ENCODE results near the gene CCDC85C.

GRCh38 chr14:99633141-99633540, 29.1 kb upstream of the CCDC85C start:
- TF ChIP-seq RCOR1 (conservative IDR thresholded peaks at IDR 0.05; ENCODE audit: low read depth, low read length) (no peak), EZH2 (IDR thresholded peaks at IDR 0.05; ENCODE audit: borderline replicate concordance, control insufficient read depth, low read depth, low read length) (no peak), ZBTB40 (IDR thresholded peaks at IDR 0.05; ENCODE audit: borderline replicate concordance) (no peak), MAX (IDR thresholded peaks at IDR 0.05; ENCODE audit: low read depth, low read length) (no peak), BCLAF1 (IDR thresholded peaks at IDR 0.05) (no peak), POLR2AphosphoS5 (IDR thresholded peaks at IDR 0.05; ENCODE audit: low read length) (no peak), CBX5 (IDR thresholded peaks at IDR 0.05; ENCODE audit: low read depth) (no peak), CEBPZ (IDR thresholded peaks at IDR 0.05; ENCODE audit: low read depth, low read length) (no peak), YY1 (IDR thresholded peaks at IDR 0.05; ENCODE audit: low read depth, low read length) (no peak), MYC (IDR thresholded peaks at IDR 0.05; ENCODE audit: insufficient read depth, insufficient read length, insufficient replicate concordance, low read length, severe bottlenecking) (no peak), RAD21 (IDR thresholded peaks at IDR 0.05; ENCODE audit: insufficient read depth, low read depth, low read length) (no peak)
- TF ChIP-seq, protein P1, sequence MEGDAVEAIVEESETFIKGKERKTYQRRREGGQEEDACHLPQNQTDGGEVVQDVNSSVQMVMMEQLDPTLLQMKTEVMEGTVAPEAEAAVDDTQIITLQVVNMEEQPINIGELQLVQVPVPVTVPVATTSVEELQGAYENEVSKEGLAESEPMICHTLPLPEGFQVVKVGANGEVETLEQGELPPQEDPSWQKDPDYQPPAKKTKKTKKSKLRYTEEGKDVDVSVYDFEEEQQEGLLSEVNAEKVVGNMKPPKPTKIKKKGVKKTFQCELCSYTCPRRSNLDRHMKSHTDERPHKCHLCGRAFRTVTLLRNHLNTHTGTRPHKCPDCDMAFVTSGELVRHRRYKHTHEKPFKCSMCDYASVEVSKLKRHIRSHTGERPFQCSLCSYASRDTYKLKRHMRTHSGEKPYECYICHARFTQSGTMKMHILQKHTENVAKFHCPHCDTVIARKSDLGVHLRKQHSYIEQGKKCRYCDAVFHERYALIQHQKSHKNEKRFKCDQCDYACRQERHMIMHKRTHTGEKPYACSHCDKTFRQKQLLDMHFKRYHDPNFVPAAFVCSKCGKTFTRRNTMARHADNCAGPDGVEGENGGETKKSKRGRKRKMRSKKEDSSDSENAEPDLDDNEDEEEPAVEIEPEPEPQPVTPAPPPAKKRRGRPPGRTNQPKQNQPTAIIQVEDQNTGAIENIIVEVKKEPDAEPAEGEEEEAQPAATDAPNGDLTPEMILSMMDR (IDR thresholded peaks at IDR 0.05 in 2 of 3, conservative IDR thresholded peaks at IDR 0.05 in 1 of 3; ENCODE audit: control insufficient read depth in 2 of 3, extremely low read depth in 1 of 3, insufficient read depth in 1 of 3, low read depth in 3 of 3, low read length in 3 of 3) = no peak

Data from GM12878 (cell line).